Inflammatory macrophage (primary cell): ENCODE measurements around the gene COQ8B.
A peak's percentile ranks its signal among the peaks of the same experiment; 100 is the strongest.

Source experiments
- DNase-seq, 2 donors: peaks; one replicate each; pipeline ENCODE4 v3.0.0-alpha.2; 2020 to 2022

Gene COQ8B

GRCh38 chr19:40690050-40690692, 26.5 kb downstream of the COQ8B start, which contains the start of gene NUMBL:
Gene NUMBL (minus strand): TSS chr19:40690651. CDS start chr19:40690483, 168 bp downstream.
- DNase-seq = no peak

GRCh38 chr19:40689339-40690049, 27.2 kb downstream of the COQ8B start:
- DNase-seq = no peak

DNA sequence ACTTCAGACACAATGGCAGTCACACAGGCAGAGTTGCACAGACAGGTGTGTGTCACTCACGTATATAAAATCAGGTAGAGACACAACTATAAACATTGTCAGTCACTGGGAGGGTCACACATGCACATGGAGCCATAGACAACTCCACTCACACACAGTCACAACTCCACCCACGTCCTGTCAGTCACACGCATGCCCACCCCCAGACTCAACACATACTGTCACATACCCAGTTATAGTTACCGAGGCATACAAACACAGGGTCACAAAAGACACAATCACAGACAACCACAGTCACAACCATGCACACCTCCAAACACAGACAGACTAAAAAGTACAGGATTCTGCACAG, 27.7 kb downstream of the COQ8B start:
- no peak for DNase-seq

GRCh38 chr19:40688309-40688708, 28.4 kb downstream of the COQ8B start:
- no peak for DNase-seq

GRCh38 chr19:40687525-40688016, 29.1 kb downstream of the COQ8B start:
- DNase-seq = peak; percentile 47 to 71

DNA sequence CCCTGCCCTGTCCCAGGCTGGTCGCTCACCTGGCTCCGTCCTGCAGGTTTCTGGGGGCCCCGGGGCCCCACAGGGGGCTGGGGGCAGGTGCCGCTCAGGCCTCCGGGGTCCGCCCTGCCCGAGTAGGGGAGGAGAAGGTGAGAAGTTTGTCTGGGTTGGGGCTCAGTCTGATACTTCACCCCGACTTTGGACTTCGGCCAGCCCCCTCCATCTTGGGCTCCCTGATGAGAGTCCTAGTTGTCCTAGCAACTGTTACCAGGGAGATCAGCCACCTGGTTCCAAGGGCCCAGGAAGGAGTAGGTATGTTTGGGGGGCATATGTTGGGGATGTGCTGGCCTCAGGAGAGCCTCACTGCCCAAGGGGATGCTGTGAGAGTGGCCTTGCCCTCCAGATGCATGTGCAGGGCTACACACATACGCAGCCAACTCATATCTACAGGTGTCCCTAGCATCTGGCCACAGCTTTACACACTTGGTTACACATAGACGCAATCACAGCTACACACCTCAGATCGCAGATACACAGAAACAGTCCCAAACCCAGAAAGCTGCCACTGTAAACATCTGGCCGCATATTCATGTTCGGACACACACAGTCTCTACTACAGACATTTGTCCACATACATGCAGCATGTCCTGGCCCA, 29.7 kb downstream of the COQ8B start:
- DNase-seq = no peak

- DNase-seq = no peak
Measured at GRCh38 chr19:40685563-40685962, 31.1 kb downstream of the COQ8B start.

DNA sequence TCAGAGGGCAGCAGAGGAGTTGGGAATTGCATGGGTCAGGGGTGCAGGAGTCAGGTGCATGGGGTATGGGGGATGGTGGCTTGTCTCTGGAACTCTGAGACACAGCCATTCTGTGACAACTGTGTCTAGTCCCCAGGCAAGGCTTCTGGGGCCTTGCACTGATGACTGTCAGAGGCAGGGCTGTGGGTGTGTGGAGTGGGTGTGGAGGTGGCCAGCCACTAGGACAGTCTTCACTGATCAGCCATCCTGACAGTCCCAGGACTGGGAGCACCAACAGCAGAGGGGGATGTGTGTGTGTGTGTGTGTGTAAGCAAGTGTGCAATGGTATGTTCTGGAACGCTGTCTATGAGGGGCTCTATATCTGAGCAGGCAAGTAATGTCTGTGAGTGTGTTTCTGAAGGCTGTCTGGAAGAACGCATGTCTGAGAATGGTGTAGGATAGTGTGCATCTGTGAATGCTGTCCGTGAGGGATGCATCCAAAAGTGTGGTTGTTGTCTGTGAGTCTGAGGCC, 31.6 kb downstream of the COQ8B start:
- peak in 1 of 2 donors; percentile 24 for DNase-seq

GRCh38 chr19:40684280-40684679, 32.4 kb downstream of the COQ8B start:
- DNase-seq = no peak

DNA sequence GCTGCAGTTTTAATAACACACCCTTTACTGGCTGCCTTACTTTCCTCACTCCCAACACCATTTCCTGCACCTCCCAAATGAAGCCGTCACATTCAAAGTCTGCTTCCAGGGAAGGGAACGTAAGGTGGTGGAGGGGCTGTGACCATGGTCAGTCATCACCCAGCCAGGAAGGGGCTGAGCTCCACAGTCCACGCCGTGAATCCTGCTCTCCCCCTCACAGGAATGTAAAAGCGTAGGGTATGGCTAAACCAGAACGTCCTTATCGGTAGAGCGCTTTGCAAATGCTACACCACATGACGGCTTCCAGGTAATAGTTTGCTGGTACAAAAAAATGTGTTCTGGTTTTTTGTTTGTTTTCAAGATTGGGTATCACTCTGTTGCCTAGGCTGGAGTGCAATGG, 33.2 kb downstream of the COQ8B start:
- DNase-seq = no peak

DNA sequence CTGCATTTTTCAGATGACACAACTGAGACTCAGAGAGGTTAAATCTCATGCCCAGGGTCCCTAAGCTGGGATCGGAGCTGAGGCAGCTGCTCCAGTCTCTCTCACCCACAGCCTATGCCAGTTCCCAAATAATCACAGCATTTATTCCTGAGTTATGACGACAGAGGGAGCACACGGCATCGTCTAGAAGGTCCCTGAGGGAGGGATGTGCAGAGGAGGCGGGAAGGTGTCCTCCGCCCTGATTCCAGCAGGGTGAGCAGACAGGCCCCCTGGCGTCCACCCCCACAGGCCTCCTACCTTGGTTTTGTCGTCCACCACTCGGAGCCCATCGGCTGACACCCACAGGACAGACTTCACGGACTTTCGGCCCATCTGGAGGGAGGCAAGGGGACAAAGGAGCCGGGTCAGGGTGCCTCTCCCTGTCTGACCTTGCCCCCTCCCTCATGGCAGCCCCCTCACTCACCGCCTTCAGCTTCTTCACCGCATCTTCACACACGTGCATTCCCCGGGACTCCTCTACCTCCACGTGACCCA, 34.2 kb downstream of the COQ8B start:
- DNase-seq = no peak

GRCh38 chr19:40681039-40681438, 35.6 kb downstream of the COQ8B start:
- DNase-seq = no peak

- DNase-seq = no peak
Measured at GRCh38 chr19:40677156-40677555, 39.5 kb downstream of the COQ8B start.

- no peak for DNase-seq
Measured at GRCh38 chr19:40674291-40674690, 42.4 kb downstream of the COQ8B start.

DNA sequence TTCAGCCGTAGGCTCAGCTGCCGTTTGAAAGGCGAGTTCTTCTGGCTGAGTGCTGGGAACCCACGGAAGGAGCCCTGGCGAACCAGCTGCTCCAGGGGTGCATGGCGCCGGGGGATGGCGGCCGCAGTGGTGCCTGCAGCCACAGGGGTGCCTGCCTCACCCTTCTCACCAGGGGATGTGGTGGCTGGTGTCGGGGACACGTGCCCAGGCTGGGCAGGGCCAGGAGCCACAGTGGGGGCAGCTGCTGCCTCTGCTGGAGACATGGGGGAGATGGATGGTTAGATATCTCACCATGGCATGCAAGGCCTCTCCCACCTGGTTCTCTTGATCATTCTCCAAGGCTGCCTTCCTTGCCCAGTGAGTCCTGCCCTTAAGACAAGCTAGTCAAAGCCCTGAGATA, 43.3 kb downstream of the COQ8B start:
- DNase-seq = no peak

DNA sequence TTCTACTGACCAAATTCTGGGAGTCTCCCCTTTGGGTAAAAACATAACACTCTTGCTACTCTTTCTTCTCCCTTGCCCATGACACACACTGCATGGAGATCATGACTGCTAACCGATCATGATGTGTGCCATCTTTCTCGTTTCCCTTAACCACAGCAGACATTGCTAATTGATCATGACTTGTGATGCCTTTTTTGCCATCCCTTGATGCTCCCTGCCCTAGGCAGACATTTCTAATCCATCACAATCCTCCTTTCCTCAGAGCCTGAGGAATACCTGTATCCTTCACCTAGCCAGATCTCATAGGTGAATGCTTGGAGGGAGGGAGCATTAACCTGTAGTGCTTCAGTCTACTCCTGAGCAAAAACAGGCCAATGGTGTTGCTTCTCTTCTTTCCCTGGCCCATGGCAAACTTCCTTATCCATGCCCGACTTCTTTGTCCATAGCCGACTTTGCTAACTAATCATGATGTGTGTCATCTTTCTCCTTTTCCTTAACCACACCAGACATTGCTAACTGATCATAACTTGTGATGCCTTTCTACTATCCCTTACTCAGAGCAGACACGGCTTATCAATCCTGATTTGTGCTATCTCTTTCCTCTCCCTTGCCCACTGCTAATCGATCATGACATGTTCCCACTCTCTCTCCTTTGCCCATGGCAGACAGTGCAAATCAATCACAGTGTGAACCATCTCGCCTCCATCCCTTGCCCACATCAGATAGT, 44.0 kb downstream of the COQ8B start:
- no peak for DNase-seq

- no peak for DNase-seq
Measured at GRCh38 chr19:40672038-40672437, 44.6 kb downstream of the COQ8B start.

- DNase-seq = no peak
Measured at GRCh38 chr19:40671404-40671803, 45.3 kb downstream of the COQ8B start.

DNA sequence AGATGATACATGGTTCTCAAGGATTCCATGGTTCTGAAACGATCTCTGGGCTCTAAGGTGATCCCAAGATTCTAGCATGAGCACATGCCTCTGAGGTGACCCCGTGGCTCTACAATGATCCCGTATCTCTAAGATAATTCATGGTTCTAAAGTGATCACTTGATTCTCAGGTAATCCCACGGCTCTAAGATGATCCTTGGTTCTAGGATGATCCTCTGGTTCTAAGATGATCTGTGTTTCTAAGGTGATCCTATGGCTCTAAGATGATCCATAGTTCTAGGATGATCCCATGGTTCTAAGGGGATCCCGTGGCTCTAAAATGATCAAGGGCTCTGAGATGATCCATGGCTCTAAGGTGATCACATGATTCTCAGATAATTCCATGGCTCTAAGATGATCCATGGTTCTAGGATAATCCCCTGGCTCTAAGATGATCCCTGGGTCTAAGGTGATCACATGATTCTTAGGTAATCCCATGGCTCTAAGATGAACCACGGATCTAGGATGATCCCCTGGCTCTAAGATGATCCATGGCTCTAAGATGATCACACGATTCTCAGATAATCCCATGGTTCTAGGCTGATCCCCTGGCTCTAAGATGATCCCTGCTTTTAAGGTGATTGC, 47.6 kb downstream of the COQ8B start:
- no peak for DNase-seq

DNA sequence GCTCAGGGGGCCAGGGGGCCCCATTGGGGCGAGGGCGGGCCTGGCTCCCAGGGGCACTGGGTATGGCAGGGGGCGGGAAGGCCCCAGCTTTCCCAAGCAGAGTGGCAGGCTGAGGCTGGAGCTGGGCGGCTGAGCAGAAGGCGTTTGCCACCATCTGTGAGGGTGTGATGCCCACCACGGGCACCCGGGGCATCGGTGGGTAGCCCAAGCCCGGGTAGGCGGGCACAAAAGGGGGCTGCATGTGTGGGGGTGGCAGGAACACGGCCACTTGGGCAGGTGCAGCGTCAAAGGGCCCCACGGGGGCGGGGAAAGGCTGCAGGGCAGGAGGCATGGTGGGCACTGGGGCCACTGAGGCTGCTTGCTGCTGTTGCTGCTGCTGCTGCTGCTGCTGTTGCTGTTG, 49.1 kb downstream of the COQ8B start:
- DNase-seq = no peak

GRCh38 chr19:40666803-40667438, 49.8 kb downstream of the COQ8B start:
- DNase-seq = no peak
